Osteocyte (in vitro differentiated cells): ENCODE results near the gene UBAP1. TPM values are rescaled to one million over a fixed set of nuclear protein-coding genes. Genes with fewer than 3 reads are reported as not detected.

ENCODE experiments used
- DNase-seq: peaks from one replicate; pipeline ENCODE4 v3.0.0; 2021; ENCODE audit warnings: mixed read lengths; ENCODE audit not compliant: unreplicated experiment; ENCODE audit errors: extremely low spot score
- H3K27ac Mint-ChIP-seq: one replicate; pipeline ENCODE4 v1.8.0; 2021; ENCODE audit warnings: mild to moderate bottlenecking, mixed read lengths; ENCODE audit not compliant: unreplicated experiment
- H3K27me3 Mint-ChIP-seq: one replicate; pipeline ENCODE4 v1.8.0; 2021; ENCODE audit warnings: mixed read lengths; ENCODE audit not compliant: unreplicated experiment
- H3K36me3 Mint-ChIP-seq: one replicate; pipeline ENCODE4 v1.8.0; 2021; ENCODE audit warnings: mixed read lengths; ENCODE audit not compliant: unreplicated experiment
- H3K4me1 Mint-ChIP-seq: one replicate; pipeline ENCODE4 v1.8.0; 2021; ENCODE audit warnings: mixed read lengths; ENCODE audit not compliant: unreplicated experiment
- H3K4me3 Mint-ChIP-seq: one replicate; pipeline ENCODE4 v1.8.0; 2021; ENCODE audit warnings: mild to moderate bottlenecking, moderate library complexity, mixed read lengths; ENCODE audit not compliant: unreplicated experiment
- H3K9me3 Mint-ChIP-seq: one replicate; pipeline ENCODE4 v1.8.0; 2021; ENCODE audit warnings: mixed read lengths; ENCODE audit not compliant: unreplicated experiment
- CTCF ChIP-seq: fragments of 200-600 bp; sonication (generic); IDR thresholded peaks from 2 replicates; pipeline ENCODE4 v1.5.0; 2021; ENCODE audit warnings: antibody characterized with exemption, mild to moderate bottlenecking, moderate library complexity
- total RNA-seq: library from RNA; stranded (reverse); gene quantifications from 2 replicates; pipeline ENCODE4 v1.2.1, GENCODE V29; 2021

The UBAP1 gene
- total RNA-seq, 1 donor from 2014 or later: 38.6 TPM

GRCh38 chr9:34276772-34277171, 97.9 kb downstream of the UBAP1 start:
- H3K27ac Mint-ChIP-seq: no peak overlapping the region
- H3K27me3 Mint-ChIP-seq: no peaks in the 10 kb centered on the region
- H3K36me3 Mint-ChIP-seq: no peaks in the 10 kb centered on the region
- no peak overlapping the region for H3K4me3 Mint-ChIP-seq
- H3K4me1 Mint-ChIP-seq: no peaks in the 10 kb centered on the region
- no peaks in the 10 kb centered on the region for H3K9me3 Mint-ChIP-seq
- no peak for DNase-seq
- TF ChIP-seq CTCF: no peak

- Mint-ChIP-seq H3K9me3 (no peaks in the 10 kb centered on the region), H3K27me3 (no peaks in the 10 kb centered on the region), H3K27ac (no peak overlapping the region), H3K4me1 (no peaks in the 10 kb centered on the region), H3K4me3 (no peak overlapping the region), H3K36me3 (no peaks in the 10 kb centered on the region)
- TF ChIP-seq CTCF: no peak
- DNase-seq: peak; percentile 46
Observed at GRCh38 chr9:34279411-34279810, 100.6 kb downstream of the UBAP1 start.

- TF ChIP-seq CTCF: no peak
- H3K27ac Mint-ChIP-seq: no peak overlapping the region
- no peak for DNase-seq
Observed at GRCh38 chr9:34282096-34282495, 103.3 kb downstream of the UBAP1 start.

GRCh38 chr9:34289159-34289558, 110.3 kb downstream of the UBAP1 start:
- no peaks in the 10 kb centered on the region for H3K36me3 Mint-ChIP-seq
- no peak overlapping the region for H3K4me3 Mint-ChIP-seq
- no peaks in the 10 kb centered on the region for H3K27me3 Mint-ChIP-seq
- DNase-seq: no peak
- H3K4me1 Mint-ChIP-seq: no peaks in the 10 kb centered on the region
- H3K27ac Mint-ChIP-seq: no peak overlapping the region
- no peak for TF ChIP-seq CTCF
- H3K9me3 Mint-ChIP-seq: no peaks in the 10 kb centered on the region

More at GRCh38 chr9:34282096-34282495, 103.3 kb downstream of the UBAP1 start:
- no peaks in the 10 kb centered on the region for H3K4me1 Mint-ChIP-seq
- H3K27me3 Mint-ChIP-seq: no peaks in the 10 kb centered on the region
- no peaks in the 10 kb centered on the region for H3K9me3 Mint-ChIP-seq
- H3K36me3 Mint-ChIP-seq: no peaks in the 10 kb centered on the region
- H3K4me3 Mint-ChIP-seq: no peak overlapping the region

- Mint-ChIP-seq H3K27ac (no peak overlapping the region), H3K36me3 (no peaks in the 10 kb centered on the region), H3K4me3 (no peak overlapping the region), H3K9me3 (no peaks in the 10 kb centered on the region), H3K27me3 (no peaks in the 10 kb centered on the region), H3K4me1 (no peaks in the 10 kb centered on the region)
- no peak for DNase-seq
- no peak for TF ChIP-seq CTCF
Observed at GRCh38 chr9:34291023-34291422, 112.2 kb downstream of the UBAP1 start.
